IMR-90 (cell line): Measurements from ENCODE around the gene CTAGE8. TPM values are rescaled to one million over a fixed set of nuclear protein-coding genes. Genes with fewer than 3 reads are reported as not detected.
"Not testable (repeated sequence)": the region's sequence is repeated elsewhere in the genome, so short reads cannot be mapped to it uniquely, and the experiment has no call there.

Experiments used
- ATAC-seq: fragments of 200-7000 bp; cut with Tn5 transposase; 2 replicates; pipeline ENCODE4 v1.9.1; 2020; ENCODE audit warnings: low read depth, mild to moderate bottlenecking, moderate library complexity
- BruUV-seq: library from RNA; stranded (reverse); fragments of 400-500 nt; replicated peaks from 2 replicates; lab custom pipeline; 2021; lab: Mats Ljungman, UMichigan
- CTCF ChIA-PET: fragments of 300-600 bp; formaldehyde crosslinking; extraction: SDS; loops from one replicate; lab custom pipeline; 2021; ENCODE audit warnings: antibody characterized with exemption; lab: Yijun Ruan, JAX
- POLR2A ChIA-PET: fragments of 300-600 bp; sonication (Branson Sonifier 250); formaldehyde crosslinking; loops from one replicate; lab custom pipeline; 2022; ENCODE audit warnings: antibody characterized with exemption; ENCODE audit not compliant: unreplicated experiment; lab: Charles Lee
- DNase-seq: peaks from one replicate; pipeline ENCODE4 v3.0.0; 2013
- H2AFZ ChIP-seq: replicated peaks from 2 replicates; pipeline ENCODE3; 2013; ENCODE audit warnings: low read length, mild to moderate bottlenecking; ENCODE audit not compliant: poor library complexity
- H2AK5ac ChIP-seq: 2 replicates; pipeline ENCODE4 v1.6.1; 2013; ENCODE audit warnings: low read depth, low read length, inconsistent platforms
- H2AK9ac ChIP-seq: replicated peaks from 2 replicates; pipeline ENCODE3; 2013; ENCODE audit warnings: mild to moderate bottlenecking, low read depth, low read length, moderate library complexity; ENCODE audit not compliant: poor library complexity
- H2BK120ac ChIP-seq: 2 replicates; pipeline ENCODE4 v1.6.1; 2013; ENCODE audit warnings: low read depth, low read length, inconsistent platforms
- H2BK15ac ChIP-seq: 3 replicates; pipeline ENCODE4 v1.6.1; 2013; ENCODE audit warnings: low read depth, low read length, inconsistent platforms
- H2BK20ac ChIP-seq: 2 replicates; pipeline ENCODE4 v1.6.1; 2013; ENCODE audit warnings: low read depth, mild to moderate bottlenecking, inconsistent platforms, low read length, moderate library complexity
- H2BK5ac ChIP-seq: 2 replicates; pipeline ENCODE4 v1.6.1; 2013; ENCODE audit warnings: mild to moderate bottlenecking, low read depth, low read length, inconsistent platforms; ENCODE audit not compliant: poor library complexity, severe bottlenecking
- H3K14ac ChIP-seq: replicated peaks from 2 replicates; pipeline ENCODE4 v1.6.1; 2013; ENCODE audit warnings: low read depth, low read length, inconsistent platforms
- H3K18ac ChIP-seq: 2 replicates; pipeline ENCODE4 v1.6.1; 2013; ENCODE audit warnings: low read depth, low read length, control low read depth
- H3K23ac ChIP-seq: 2 replicates; pipeline ENCODE4 v1.6.1; 2013; ENCODE audit warnings: low read depth, low read length, inconsistent platforms
- H3K27ac ChIP-seq: 2 replicates; pipeline ENCODE4 v1.5.1; 2013; ENCODE audit warnings: mild to moderate bottlenecking, control low read depth, low read length; ENCODE audit not compliant: insufficient read depth
- H3K27me3 ChIP-seq: 2 replicates; pipeline ENCODE4 v1.6.1; 2013; ENCODE audit warnings: low read length; ENCODE audit not compliant: control insufficient read depth, insufficient read depth
- H3K36me3 ChIP-seq: 2 replicates; pipeline ENCODE4 v1.6.1; 2013; ENCODE audit warnings: low read length, mixed read lengths; ENCODE audit not compliant: control insufficient read depth, insufficient read depth
- H3K4ac ChIP-seq: 2 replicates; pipeline ENCODE4 v1.6.1; 2013; ENCODE audit warnings: low read depth, low read length, inconsistent platforms
- H3K4me1 ChIP-seq: 2 replicates; pipeline ENCODE4 v1.6.1; 2013; ENCODE audit warnings: low read length, mixed read lengths; ENCODE audit not compliant: control insufficient read depth, insufficient read depth
- H3K4me2 ChIP-seq: 2 replicates; pipeline ENCODE4 v1.6.1; 2013; ENCODE audit warnings: low read depth, mild to moderate bottlenecking, control low read depth, low read length, moderate library complexity
- H3K4me3 ChIP-seq: 2 replicates; pipeline ENCODE4 v1.5.1; 2013; ENCODE audit warnings: low read depth, mild to moderate bottlenecking, control low read depth, low read length, moderate library complexity; ENCODE audit not compliant: insufficient read depth
- H3K56ac ChIP-seq: 2 replicates; pipeline ENCODE4 v1.6.1; 2013; ENCODE audit warnings: low read length, inconsistent platforms; ENCODE audit not compliant: insufficient read depth; ENCODE audit errors: extremely low read depth
- H3K79me1 ChIP-seq, 2 experiments: 2 replicates each; pipeline ENCODE4 v1.6.1; 2013; ENCODE audit warnings: low read length in 2 of 2, inconsistent platforms in 1 of 2, low read depth in 1 of 2
- H3K9ac ChIP-seq: 2 replicates; pipeline ENCODE4 v1.6.1; 2013; ENCODE audit warnings: low read depth, low read length, control low read depth
- H3K9me1 ChIP-seq: 2 replicates; pipeline ENCODE4 v1.6.1; 2013; ENCODE audit warnings: low read length, inconsistent platforms; ENCODE audit not compliant: insufficient read depth
- H3K9me3 ChIP-seq: 2 replicates; pipeline ENCODE4 v1.6.1; 2013; ENCODE audit warnings: low read length; ENCODE audit not compliant: control insufficient read depth, insufficient read depth
- H4K20me1 ChIP-seq: 2 replicates; pipeline ENCODE4 v1.6.1; 2013; ENCODE audit warnings: low read length, inconsistent platforms; ENCODE audit not compliant: insufficient read depth
- H4K5ac ChIP-seq: 2 replicates; pipeline ENCODE4 v1.6.1; 2013; ENCODE audit warnings: mild to moderate bottlenecking, low read depth, low read length, control low read depth
- H4K8ac ChIP-seq, 2 experiments: 2 replicates each; pipeline ENCODE4 v1.6.1; 2013; ENCODE audit warnings: low read depth in 2 of 2, low read length in 2 of 2, control low read depth in 1 of 2, inconsistent platforms in 1 of 2
- H4K91ac ChIP-seq: 2 replicates; pipeline ENCODE4 v1.6.1; 2013; ENCODE audit warnings: low read depth, low read length, inconsistent platforms; ENCODE audit not compliant: insufficient read depth
- BHLHE40 ChIP-seq: fragments of 150-350 bp; IDR thresholded peaks from 2 replicates; pipeline ENCODE4 v1.6.1; 2016; ENCODE audit warnings: mild to moderate bottlenecking, low read depth, low read length
- FOS ChIP-seq: fragments of 150-350 bp; IDR thresholded peaks from 2 replicates; pipeline ENCODE4 v1.6.1; 2016; ENCODE audit warnings: low read depth, low read length
- MAFK ChIP-seq: IDR thresholded peaks from 2 replicates; pipeline ENCODE4 v1.6.1; 2012; ENCODE audit warnings: low read depth, low read length, improper control_type of control experiment
- MAZ ChIP-seq: IDR thresholded peaks from 2 replicates; pipeline ENCODE4 v1.6.1; 2012; ENCODE audit warnings: low read depth, mild to moderate bottlenecking, low read length, improper control_type of control experiment, moderate library complexity, borderline replicate concordance
- POLR2A ChIP-seq: IDR thresholded peaks from 2 replicates; pipeline ENCODE4 v1.6.1; 2012; ENCODE audit warnings: mild to moderate bottlenecking, low read depth, low read length
- RFX5 ChIP-seq: IDR thresholded peaks from 2 replicates; pipeline ENCODE4 v1.8.0; 2012; ENCODE audit warnings: low read depth, mild to moderate bottlenecking, low read length, moderate library complexity
- SMC3 ChIP-seq: fragments of 150-350 bp; IDR thresholded peaks from 2 replicates; pipeline ENCODE4 v1.6.1; 2016; ENCODE audit warnings: low read depth, mild to moderate bottlenecking, antibody characterized with exemption, low read length, moderate library complexity
- USF2 ChIP-seq: fragments of 150-350 bp; IDR thresholded peaks from 2 replicates; pipeline ENCODE4 v1.6.1; 2017; ENCODE audit warnings: mild to moderate bottlenecking, antibody characterized with exemption, low read length, low read depth
- WGBS, 2 experiments: methylation state at CpG; one replicate each; pipeline versions ENCODE4 v1.1.5 to v1.1.7; 2013; ENCODE audit warnings: missing lambda C conversion rate in 2 of 2; ENCODE audit not compliant: insufficient read length in 1 of 2; ENCODE audit errors: extremely low coverage in 2 of 2; 5-methylcytosine and 5-hydroxymethylcytosine counted together
- dilution Hi-C: fragments of 300-500 bp; cut with HindIII; formaldehyde crosslinking; loops from one replicate; pipeline ENCODE4 v1.14.3; 2018; ENCODE audit warnings: low sequenced_read_pairs; ENCODE audit not compliant: unreplicated experiment
- in situ Hi-C: fragments of 300-500 bp; cut with MboI; formaldehyde crosslinking; loops from 3 replicates; pipeline ENCODE4 v1.14.3; 2019; ENCODE audit warnings: low sequenced_read_pairs, inconsistent platforms, mixed read lengths
- intact Hi-C: fragments of 100-400 bp; cut with micrococcal nuclease; formaldehyde crosslinking; loops from 2 replicates; pipeline ENCODE4 v1.10.0; 2022
- polyA plus RNA-seq, 3 experiments: library from polyadenylated mRNA; depleted of rRNA; stranded (reverse); fragments of >200 nt; gene quantifications; 2 replicates each; pipeline ENCODE4 v1.2.3, GENCODE V29; 2012; ENCODE audit warnings: low replicate concordance in 1 of 3
- total RNA-seq: library from RNA; depleted of rRNA; stranded (reverse); fragments of >200 nt; gene quantifications from 2 replicates; pipeline ENCODE4 v1.2.3, GENCODE V29; 2012

Gene CTAGE8
- total and polyA plus RNA-seq, 2 of the 4 experiments (the other 2 are of a cell fraction), result not detected

DNA sequence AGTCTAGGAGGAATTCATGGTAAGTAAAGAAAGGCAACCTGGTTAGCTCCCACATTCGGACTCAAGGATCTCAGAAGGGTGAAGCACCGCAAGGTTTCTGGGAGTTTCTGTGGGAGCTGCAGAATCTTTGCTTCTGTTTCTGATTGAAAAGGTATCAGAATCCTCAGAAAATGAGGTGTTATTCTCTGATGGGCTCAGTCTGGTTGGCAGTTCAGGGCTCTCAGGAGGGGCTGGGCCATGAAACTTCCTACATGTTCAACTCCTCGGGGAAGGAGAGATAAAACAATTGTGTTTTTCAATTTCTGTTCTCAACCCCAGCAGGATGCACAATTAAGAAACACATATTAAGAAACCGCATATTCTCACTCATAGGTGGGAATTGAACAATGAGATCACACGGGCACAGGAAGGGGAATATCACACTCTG lies 13.6 kb downstream of the CTAGE8 start:
- Histone ChIP-seq H4K20me1 (no peaks in the 10 kb centered on the region), H3K27me3 (no peaks in the 10 kb centered on the region), H3K14ac (no peak overlapping the region), H4K91ac (no peak overlapping the region), H3K36me3 (no peaks in the 10 kb centered on the region), H4K8ac (no peak overlapping the region), H3K9me1 (no peaks in the 10 kb centered on the region), H3K4me2 (no peak overlapping the region), H2AK5ac (no peak overlapping the region), H3K9ac (no peak overlapping the region), H2BK15ac (no peak overlapping the region), H3K4me3 (no peak overlapping the region), H4K5ac (no peak overlapping the region), H3K27ac (no peak overlapping the region), H3K4ac (no peak overlapping the region), H2AK9ac (no peak overlapping the region), H3K9me3 (peaks cover 2% of the 10 kb centered on the region; the same call in 1 of the 2 replicates), H3K18ac (no peak overlapping the region), H2BK5ac (no peak overlapping the region), H3K56ac (no peak overlapping the region), H3K4me1 (no peaks in the 10 kb centered on the region), H2BK20ac (no peak overlapping the region), H2AFZ (no peak overlapping the region), H2BK120ac (no peak overlapping the region), H3K79me1 (no peaks in the 10 kb centered on the region), H3K23ac (no peak overlapping the region)
- in situ Hi-C loops (no loop called here), intact Hi-C loops (no loop called here), dilution Hi-C loops (no loop called here)
- no TSS peak for BruUV-seq
- TF ChIP-seq FOS (no peak), POLR2A (no peak), RFX5 (no peak), MAFK (no peak), MAZ (no peak), SMC3 (no peak), BHLHE40 (no peak), USF2 (no peak)
- no peak for DNase-seq
- no peak for ATAC-seq
- ChIA-PET CTCF (no interaction called here), POLR2A (no interaction called here)
- WGBS, 2 experiments, result 83% methylated on average over 1 of the region's 5 CpGs; no CpG with 5 or more reads in 1 of the 2 experiments

GRCh38 chr7:144252307-144252706 lies 16.8 kb downstream of the CTAGE8 start:
- H3K56ac ChIP-seq, H3K9me1 ChIP-seq, H3K4me3 ChIP-seq, intact Hi-C loops, H2AK9ac ChIP-seq, H3K4me2 ChIP-seq, H4K91ac ChIP-seq, H3K4me1 ChIP-seq, H3K9me3 ChIP-seq, in situ Hi-C loops, H3K9ac ChIP-seq, H3K14ac ChIP-seq, CTCF ChIA-PET, H3K18ac ChIP-seq, H3K23ac ChIP-seq, H2AFZ ChIP-seq, dilution Hi-C loops, H2BK120ac ChIP-seq, H3K27me3 ChIP-seq, H3K36me3 ChIP-seq, H3K79me1 ChIP-seq, H2BK15ac ChIP-seq, H2BK5ac ChIP-seq, H2AK5ac ChIP-seq, H3K4ac ChIP-seq, H3K27ac ChIP-seq, H2BK20ac ChIP-seq, H4K20me1 ChIP-seq, H4K5ac ChIP-seq, BruUV-seq, DNase-seq, ATAC-seq, H4K8ac ChIP-seq, POLR2A ChIA-PET: not testable (repeated sequence)
- WGBS, 2 experiments, result no CpG with 5 or more reads among the region's 4 CpGs
